Osteoblast (primary cell): ENCODE measurements around the gene MPND. TPM values are rescaled to one million over a fixed set of nuclear protein-coding genes. Genes with fewer than 3 reads are reported as not detected.

Experiments
- total RNA-seq: library from RNA; depleted of rRNA; stranded (reverse); fragments of >200 nt; gene quantifications from 2 replicates; pipeline ENCODE4 v1.2.3, GENCODE V29; 2012

Gene MPND
- total RNA-seq, 1 donor: 6.9 TPM

Other genes starting within 250 kb of the MPND start
- gene MAP2K2, start 219.4 kb upstream of the MPND start, total RNA-seq: 221 and 233 TPM in 2 replicates
- gene CREB3L3, start 189.9 kb upstream of the MPND start, total RNA-seq: not detected in 2 replicates
- 8.3 and 16.3 TPM in 2 replicates for gene SIRT6, start 161.0 kb upstream of the MPND start, total RNA-seq
- 0.29 and 0.72 TPM in 2 replicates for gene ANKRD24, start 160.9 kb upstream of the MPND start, total RNA-seq
- gene EBI3, start 114.0 kb upstream of the MPND start, total RNA-seq: not detected in 2 replicates
- 15.3 and 17.0 TPM in 2 replicates for gene YJU2, start 96.5 kb upstream of the MPND start, total RNA-seq
- gene SHD, start 64.3 kb upstream of the MPND start, total RNA-seq: not detected in 2 replicates
- gene TMIGD2, start 41.2 kb upstream of the MPND start, total RNA-seq: not detected in 2 replicates
- gene FSD1, start 39.0 kb upstream of the MPND start, total RNA-seq: 0.29 and 1.1 TPM in 2 replicates
- gene STAP2, start 4.7 kb upstream of the MPND start, total RNA-seq: 2.4 and 2.5 TPM in 2 replicates
- 83.2 and 84.9 TPM in 2 replicates for gene SH3GL1, start 57.0 kb downstream of the MPND start, total RNA-seq
- gene CHAF1A, start 59.1 kb downstream of the MPND start, total RNA-seq: 3.6 and 5.6 TPM in 2 replicates
- gene UBXN6, start 114.2 kb downstream of the MPND start, total RNA-seq: 120 and 136 TPM in 2 replicates
- 44.2 and 48.5 TPM in 2 replicates for gene HDGFL2, start 128.7 kb downstream of the MPND start, total RNA-seq
- gene PLIN4, start 174.9 kb downstream of the MPND start, total RNA-seq: under 0.01 TPM in 2 replicates
- 0.36 TPM in 1 of 2 replicates, not detected in the other for gene PLIN5, start 191.7 kb downstream of the MPND start, total RNA-seq
- gene LRG1, start 196.5 kb downstream of the MPND start, total RNA-seq: not detected in 2 replicates
- gene SEMA6B, start 216.1 kb downstream of the MPND start, total RNA-seq: 0.29 and 0.36 TPM in 2 replicates